ENCODE measurements around the gene UTF1. TPM values are rescaled to one million over a fixed set of nuclear protein-coding genes. Genes with fewer than 3 reads are reported as not detected.

The UTF1 gene
- total and polyA plus RNA-seq, 2 of the 8 experiments (the other 6 are each of a cell fraction or from before 2014, with no cell fraction given): 0.47 to 21.8 TPM

- DNase-seq (ENCODE audit: low read depth in 1 of 2, low spot score in 2 of 2) (no peak), FAIRE-seq (no peak)
- H3K9me3 ChIP-seq (ENCODE audit: insufficient read depth in 2 of 2, low read depth in 1 of 2, low read length in 1 of 2): peaks cover 0 to 4% of the 10 kb centered on the region in 2 experiments; a peak in 1 of 4 replicates
- no peak overlapping the region for H3K14ac ChIP-seq (ENCODE audit: insufficient read length)
- no peak overlapping the region for H3K27ac ChIP-seq (ENCODE audit: low read depth, low read length)
- no peak overlapping the region for H2BK20ac ChIP-seq (ENCODE audit: low read length)
- no peak overlapping the region for H3K4me2 ChIP-seq (ENCODE audit: insufficient read depth in 1 of 2, low read depth in 2 of 2, low read length in 2 of 2)
- H3K4ac ChIP-seq (replicated peaks; ENCODE audit: insufficient read length, low read depth, low read length): no peak overlapping the region
- no peak overlapping the region for H3K56ac ChIP-seq (replicated peaks; ENCODE audit: insufficient read length, low read depth, low read length)
- H3K23ac ChIP-seq (ENCODE audit: insufficient read length): no peak overlapping the region
- no peak overlapping the region for H3K9ac ChIP-seq (replicated peaks in 1 of 4; ENCODE audit: extremely low read depth in 1 of 4, low read depth in 3 of 4, low read length in 3 of 4)
- H2AFZ ChIP-seq (ENCODE audit: low read length): no peak overlapping the region
- POLR2A ChIA-PET (ENCODE audit: partially characterized antibody): no interaction called here
- TF ChIP-seq FOSL1 (IDR thresholded peaks at IDR 0.05; ENCODE audit: insufficient read depth, low read depth, low read length): no peak
- no peak overlapping the region for H4K5ac ChIP-seq (ENCODE audit: insufficient read length, low read depth, low read length)
- no peak overlapping the region for H2BK120ac ChIP-seq (replicated peaks; ENCODE audit: low read depth, low read length)
- H3K27me3 ChIP-seq (replicated peaks in 1 of 4; ENCODE audit: control insufficient read depth in 3 of 4, extremely low read depth in 1 of 4, insufficient read depth in 3 of 4, low read length in 3 of 4): no peaks in the 10 kb centered on the region
- no peak overlapping the region for H3K18ac ChIP-seq (ENCODE audit: extremely low read depth, low read length)
- no peak overlapping the region for H2BK5ac ChIP-seq (ENCODE audit: low read depth, low read length)
- H3K4me1 ChIP-seq (replicated peaks in 1 of 4; ENCODE audit: control insufficient read depth in 3 of 4, insufficient read depth in 4 of 4, low read length in 3 of 4): peaks cover 0 to 15% (median 10%) of the 10 kb centered on the region in 4 experiments; a peak in 6 of 7 replicates
- no peak overlapping the region for H2AK5ac ChIP-seq (ENCODE audit: low read depth, low read length)
- no peak overlapping the region for H3K4me3 ChIP-seq (ENCODE audit: extremely low read depth in 1 of 4, insufficient read depth in 2 of 4, low read depth in 3 of 4, low read length in 4 of 4)
- H3K23me2 ChIP-seq (ENCODE audit: low read depth, low read length): peaks cover 2% of the 10 kb centered on the region
- no peaks in the 10 kb centered on the region for H3K79me2 ChIP-seq (ENCODE audit: control insufficient read depth in 1 of 2, insufficient read depth in 2 of 2, low read length in 2 of 2)
- H2BK15ac ChIP-seq (ENCODE audit: low read length): no peak overlapping the region
- no peak overlapping the region for H4K91ac ChIP-seq (replicated peaks; ENCODE audit: insufficient read length, low read length)
- no peaks in the 10 kb centered on the region for H3K79me1 ChIP-seq (ENCODE audit: low read depth, low read length)
- CTCF ChIA-PET (ENCODE audit: partially characterized antibody): interaction anchor here (1.1 kb wide), 1 partner anchor 250 kb away, joined by 3 read pairs; no protein-coding TSS in a partner anchor
- H4K8ac ChIP-seq (ENCODE audit: extremely low read depth, insufficient read depth, low read length): no peak overlapping the region
- H3K36me3 ChIP-seq (ENCODE audit: control insufficient read depth in 2 of 4, insufficient read depth in 4 of 4, low read length in 3 of 4): no peaks in the 10 kb centered on the region; a peak in 3 of 8 replicates
- H2BK12ac ChIP-seq (ENCODE audit: low read depth, low read length): no peak overlapping the region
- 89% methylated on average over 24 of the region's 26 CpGs; no CpG with 5 or more reads in 1 of the 2 experiments for WGBS, 2 experiments (ENCODE audit: extremely low coverage in 1 of 2, insufficient coverage in 1 of 2, insufficient read length in 1 of 2, insufficient replicate concordance in 2 of 2, low coverage in 1 of 2, low lambda C conversion rate in 2 of 2, missing lambda C conversion rate in 1 of 2)
- H4K20me1 ChIP-seq (replicated peaks in 1 of 2; ENCODE audit: control insufficient read depth in 1 of 2, insufficient read depth in 2 of 2, low read length in 2 of 2): peaks cover 0 to 6% of the 10 kb centered on the region in 2 experiments
Observed at GRCh38 chr10:133216776-133217175, 13.2 kb upstream of the UTF1 start.
